ENCODE measurements around the gene KRTAP5-5. TPM values are rescaled to one million over a fixed set of nuclear protein-coding genes. Genes with fewer than 3 reads are reported as not detected.
A peak's percentile ranks its signal among the peaks of the same experiment; 100 is the strongest.

Gene KRTAP5-5
- total and polyA plus RNA-seq, 2 donors from 2014 or later: not detected

GRCh38 chr11:1640076-1640946 is 10.7 kb downstream of the KRTAP5-5 start:
- no peak overlapping the region for H3K27ac ChIP-seq (ENCODE audit: low read depth in 2 of 2, low read length in 2 of 2)
- H3K27me3 ChIP-seq (ENCODE audit: control insufficient read depth, insufficient read depth, low read length): no peaks in the 10 kb centered on the region
- H3K9ac ChIP-seq (ENCODE audit: low read length in 3 of 3): no peak overlapping the region
- H3K36me3 ChIP-seq (ENCODE audit: control insufficient read depth in 2 of 3, insufficient read depth in 3 of 3, low read length in 3 of 3): no peaks in the 10 kb centered on the region
- intact Hi-C loops (cut with DNase I): no loop called here
- FAIRE-seq (no peak), DNase-seq (peak in 4 of 5 donors; percentile 48 to 72 (median 66))
- peak; percentile 67 for TF ChIP-seq CTCF (IDR thresholded peaks at IDR 0.05; ENCODE audit: borderline replicate concordance, extremely low read depth, insufficient read depth)
- H3K4me3 ChIP-seq (ENCODE audit: low read length in 3 of 3): no peak overlapping the region
- H3K4me1 ChIP-seq (ENCODE audit: control insufficient read depth in 2 of 3, insufficient read depth in 2 of 3, low read depth in 1 of 3, low read length in 3 of 3): no peaks in the 10 kb centered on the region
- no peaks in the 10 kb centered on the region for H3K9me3 ChIP-seq (ENCODE audit: control insufficient read depth in 2 of 3, insufficient read depth in 1 of 3, low read length in 3 of 3)

- Histone ChIP-seq H3K36me3 (ENCODE audit: control insufficient read depth in 2 of 3, insufficient read depth in 3 of 3, low read length in 3 of 3) (no peaks in the 10 kb centered on the region), H3K4me3 (ENCODE audit: low read length in 3 of 3) (no peak overlapping the region), H3K9ac (ENCODE audit: low read length in 3 of 3) (no peak overlapping the region), H3K27ac (ENCODE audit: low read depth in 2 of 2, low read length in 2 of 2) (no peak overlapping the region), H3K4me1 (ENCODE audit: control insufficient read depth in 2 of 3, insufficient read depth in 2 of 3, low read depth in 1 of 3, low read length in 3 of 3) (no peaks in the 10 kb centered on the region), H3K9me3 (ENCODE audit: control insufficient read depth in 2 of 3, insufficient read depth in 1 of 3, low read length in 3 of 3) (no peaks in the 10 kb centered on the region), H3K27me3 (ENCODE audit: control insufficient read depth, insufficient read depth, low read length) (no peaks in the 10 kb centered on the region)
- DNase-seq: peak in 1 of 5 donors; percentile 68
- intact Hi-C loops (cut with DNase I): no loop called here
- no peak for TF ChIP-seq CTCF (IDR thresholded peaks at IDR 0.05; ENCODE audit: borderline replicate concordance, extremely low read depth, insufficient read depth)
- FAIRE-seq: no peak
These were observed 11.5 kb downstream of the KRTAP5-5 start for GRCh38 chr11:1641096-1641495.

- Histone ChIP-seq H3K36me3 (ENCODE audit: control insufficient read depth in 2 of 3, insufficient read depth in 3 of 3, low read length in 3 of 3) (no peaks in the 10 kb centered on the region), H3K27me3 (ENCODE audit: control insufficient read depth, insufficient read depth, low read length) (no peaks in the 10 kb centered on the region), H3K9me3 (ENCODE audit: control insufficient read depth in 2 of 3, insufficient read depth in 1 of 3, low read length in 3 of 3) (no peaks in the 10 kb centered on the region), H3K4me1 (ENCODE audit: control insufficient read depth in 2 of 3, insufficient read depth in 2 of 3, low read depth in 1 of 3, low read length in 3 of 3) (no peaks in the 10 kb centered on the region), H3K27ac (ENCODE audit: low read depth in 2 of 2, low read length in 2 of 2) (no peak overlapping the region), H3K9ac (ENCODE audit: low read length in 3 of 3) (no peak overlapping the region), H3K4me3 (ENCODE audit: low read length in 3 of 3) (no peak overlapping the region)
- intact Hi-C loops (cut with DNase I): no loop called here
- no peak for FAIRE-seq
- TF ChIP-seq CTCF (IDR thresholded peaks at IDR 0.05; ENCODE audit: borderline replicate concordance, extremely low read depth, insufficient read depth): no peak
- DNase-seq: peak in 1 of 5 donors; percentile 54
These were observed 12.9 kb downstream of the KRTAP5-5 start for GRCh38 chr11:1642288-1643145.

Data from kidney (tissue), 14 donors.